GM19463 (cell line): Measurements from ENCODE around the gene BUD31.
"Not testable (repeated sequence)": the region's sequence is repeated elsewhere in the genome, so short reads cannot be mapped to it uniquely, and the experiment has no call there.

Source experiments
- ATAC-seq: cut with Tn5 transposase; IDR thresholded peaks from one replicate; pipeline ENCODE4 v1.9.1; 2021; ENCODE audit warnings: mild to moderate bottlenecking, moderate library complexity; ENCODE audit not compliant: unreplicated experiment

BUD31 gene

GRCh38 chr7:99408379-99409191 lies at the start of gene BUD31, which contains the start of gene PDAP1:
Gene BUD31 (plus strand): TSS chr7:99408969. CDS start chr7:99411093, 2,124 bp downstream.
Gene PDAP1 (minus strand): TSS chr7:99408597. CDS start chr7:99408548, 49 bp downstream.
- peak; percentile 82 for ATAC-seq

GRCh38 chr7:99359465-99360154 lies 49.2 kb upstream of the BUD31 start:
- ATAC-seq = no peak

- ATAC-seq = no peak
These were observed 46.0 kb upstream of the BUD31 start for GRCh38 chr7:99362801-99363200.

GRCh38 chr7:99363286-99363685 lies 45.5 kb upstream of the BUD31 start:
- no peak for ATAC-seq

GRCh38 chr7:99365318-99366141 lies 43.2 kb upstream of the BUD31 start:
- no peak for ATAC-seq

GRCh38 chr7:99366646-99367045 lies 42.1 kb upstream of the BUD31 start:
- ATAC-seq = no peak

GRCh38 chr7:99368750-99369389 lies 39.9 kb upstream of the BUD31 start:
- ATAC-seq = no peak

- ATAC-seq = no peak
These were observed 38.9 kb upstream of the BUD31 start for GRCh38 chr7:99369767-99370391.

GRCh38 chr7:99371376-99371920 lies 37.3 kb upstream of the BUD31 start:
- ATAC-seq = no peak

GRCh38 chr7:99372275-99373090 lies 36.3 kb upstream of the BUD31 start:
- no peak for ATAC-seq

GRCh38 chr7:99373091-99374066 lies 35.4 kb upstream of the BUD31 start:
- ATAC-seq = no peak

GRCh38 chr7:99374111-99375064 lies 34.4 kb upstream of the BUD31 start, which contains the start of gene ARPC1B:
Gene ARPC1B (plus strand): TSS chr7:99374730. CDS start chr7:99385715, 10,985 bp downstream.
- ATAC-seq = peak; percentile 58

- peak; percentile 49 for ATAC-seq
These were observed 33.5 kb upstream of the BUD31 start for GRCh38 chr7:99375070-99375807.

GRCh38 chr7:99379043-99379577 lies 29.7 kb upstream of the BUD31 start:
- ATAC-seq = peak; percentile 13

GRCh38 chr7:99379693-99380031 lies 29.1 kb upstream of the BUD31 start:
- not testable (repeated sequence) for ATAC-seq
